Measurements from ENCODE around the gene ERVMER34-1. TPM values are rescaled to one million over a fixed set of nuclear protein-coding genes. Genes with fewer than 3 reads are reported as not detected.

Gene ERVMER34-1
- polyA plus RNA-seq, 3 donors, result not detected

DNA sequence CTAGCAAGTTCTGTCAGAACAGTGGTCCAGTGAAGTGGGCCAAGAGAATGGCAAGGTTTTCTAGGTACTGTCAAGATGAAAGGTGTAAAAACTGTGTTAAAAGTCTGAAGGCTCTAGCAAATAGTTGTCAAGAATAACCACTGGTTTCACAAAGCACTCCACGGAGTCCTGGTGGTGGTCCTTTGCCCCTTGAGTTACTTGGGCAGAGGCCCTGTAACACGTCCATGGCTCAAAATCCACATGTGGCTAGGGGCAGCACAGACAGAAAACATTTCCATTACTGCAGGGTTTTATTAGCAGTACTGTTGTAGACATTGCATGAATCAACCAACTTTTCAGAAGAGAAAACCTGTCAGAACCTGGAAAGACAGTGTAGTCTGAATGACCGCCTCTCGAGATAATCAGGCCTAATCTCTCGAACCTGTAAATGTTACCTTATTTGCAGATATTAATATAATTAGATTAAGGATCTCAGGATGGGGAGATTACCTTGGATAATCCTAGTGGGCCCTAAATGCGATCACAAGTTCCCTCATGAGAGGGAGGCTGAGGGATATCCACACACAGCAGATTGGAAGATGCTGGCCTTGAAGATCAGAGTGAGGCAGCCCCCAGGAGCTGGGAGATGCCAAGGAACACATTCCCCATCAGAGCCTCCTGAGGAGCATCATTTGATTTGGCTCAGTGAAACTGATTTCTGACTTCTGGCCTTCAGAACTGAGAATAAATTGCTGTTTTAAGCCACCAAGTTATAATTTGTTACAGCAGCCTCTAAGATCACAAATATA is 34.7 kb downstream of the ERVMER34-1 start:
- Histone ChIP-seq H2AFZ (ENCODE audit: insufficient read depth, low read depth, low read length, poor library complexity, severe bottlenecking) (no peak overlapping the region), H3K4me3 (replicated peaks in 1 of 3; ENCODE audit: low read depth in 2 of 3, low read length in 3 of 3) (no peak overlapping the region), H3K27ac (ENCODE audit: low read depth in 1 of 2, low read length in 2 of 2) (no peak overlapping the region), H4K20me1 (ENCODE audit: insufficient read depth, low read length) (no peaks in the 10 kb centered on the region), H3K27me3 (ENCODE audit: control insufficient read depth in 2 of 2, insufficient read depth in 2 of 2, low read length in 2 of 2) (no peaks in the 10 kb centered on the region), H3K79me2 (ENCODE audit: insufficient read depth, low read length) (peaks cover 5% of the 10 kb centered on the region), H3K36me3 (replicated peaks in 1 of 2; ENCODE audit: control insufficient read depth in 1 of 2, insufficient read depth in 2 of 2, low read length in 2 of 2) (peaks cover 8 to 19% of the 10 kb centered on the region in 2 donors), H3K9ac (ENCODE audit: insufficient read depth, low read length, poor library complexity, severe bottlenecking) (no peak overlapping the region), H3K9me3 (replicated peaks in 1 of 2; ENCODE audit: control insufficient read depth in 1 of 2, insufficient read depth in 1 of 2, low read length in 2 of 2) (no peaks in the 10 kb centered on the region), H3K4me2 (replicated peaks; ENCODE audit: extremely low read depth, low read length, poor library complexity, severe bottlenecking) (no peak overlapping the region), H3K4me1 (ENCODE audit: control insufficient read depth in 1 of 2, insufficient read depth in 2 of 2, low read length in 2 of 2) (peaks cover 14 to 16% of the 10 kb centered on the region in 2 donors)
- intact Hi-C loops (cut with micrococcal nuclease), result loop anchor here in 1 of 2 donors (10.0 kb wide), 1 partner anchor 138 kb away; no protein-coding TSS in a partner anchor
- H3K27me3 Mint-ChIP-seq (ENCODE audit: low read depth in 3 of 3), result peaks cover 1 to 5% (median 3%) of the 10 kb centered on the region in 3 donors
- no peak overlapping the region for H3K27ac Mint-ChIP-seq
- H3K9me3 Mint-ChIP-seq, result peaks cover 0 to 3% (median 0%) of the 10 kb centered on the region in 7 donors
- H3K4me3 Mint-ChIP-seq, result no peak overlapping the region
- DNase-seq, result no peak
- TF ChIP-seq, protein P1, sequence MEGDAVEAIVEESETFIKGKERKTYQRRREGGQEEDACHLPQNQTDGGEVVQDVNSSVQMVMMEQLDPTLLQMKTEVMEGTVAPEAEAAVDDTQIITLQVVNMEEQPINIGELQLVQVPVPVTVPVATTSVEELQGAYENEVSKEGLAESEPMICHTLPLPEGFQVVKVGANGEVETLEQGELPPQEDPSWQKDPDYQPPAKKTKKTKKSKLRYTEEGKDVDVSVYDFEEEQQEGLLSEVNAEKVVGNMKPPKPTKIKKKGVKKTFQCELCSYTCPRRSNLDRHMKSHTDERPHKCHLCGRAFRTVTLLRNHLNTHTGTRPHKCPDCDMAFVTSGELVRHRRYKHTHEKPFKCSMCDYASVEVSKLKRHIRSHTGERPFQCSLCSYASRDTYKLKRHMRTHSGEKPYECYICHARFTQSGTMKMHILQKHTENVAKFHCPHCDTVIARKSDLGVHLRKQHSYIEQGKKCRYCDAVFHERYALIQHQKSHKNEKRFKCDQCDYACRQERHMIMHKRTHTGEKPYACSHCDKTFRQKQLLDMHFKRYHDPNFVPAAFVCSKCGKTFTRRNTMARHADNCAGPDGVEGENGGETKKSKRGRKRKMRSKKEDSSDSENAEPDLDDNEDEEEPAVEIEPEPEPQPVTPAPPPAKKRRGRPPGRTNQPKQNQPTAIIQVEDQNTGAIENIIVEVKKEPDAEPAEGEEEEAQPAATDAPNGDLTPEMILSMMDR (IDR thresholded peaks at IDR 0.05), result no peak
- H3K4me1 Mint-ChIP-seq, result peaks cover 24% of the 10 kb centered on the region
- H3K36me3 Mint-ChIP-seq, result peaks cover 14 to 24% of the 10 kb centered on the region in 2 donors
- 100% methylated on average over 1 of the region's 6 CpGs for WGBS (ENCODE audit: insufficient coverage)

GRCh38 chr4:52715914-52716313 is 35.3 kb downstream of the ERVMER34-1 start:
- no peaks in the 10 kb centered on the region for H4K20me1 ChIP-seq (ENCODE audit: insufficient read depth, low read length)
- no peak overlapping the region for H3K4me3 ChIP-seq (replicated peaks in 1 of 3; ENCODE audit: low read depth in 2 of 3, low read length in 3 of 3)
- TF ChIP-seq, protein P1 (IDR thresholded peaks at IDR 0.05), result no peak
- peaks cover 12 to 14% of the 10 kb centered on the region in 2 donors for H3K4me1 ChIP-seq (ENCODE audit: control insufficient read depth in 1 of 2, insufficient read depth in 2 of 2, low read length in 2 of 2)
- H3K36me3 ChIP-seq (replicated peaks in 1 of 2; ENCODE audit: control insufficient read depth in 1 of 2, insufficient read depth in 2 of 2, low read length in 2 of 2), result peaks cover 8 to 19% of the 10 kb centered on the region in 2 donors
- H3K27ac ChIP-seq (ENCODE audit: low read depth in 1 of 2, low read length in 2 of 2), result no peak overlapping the region
- no peak for DNase-seq
- Mint-ChIP-seq H3K9me3 (peaks cover 0 to 3% (median 0%) of the 10 kb centered on the region in 7 donors), H3K36me3 (peaks cover 14 to 24% of the 10 kb centered on the region in 2 donors), H3K27me3 (ENCODE audit: low read depth in 3 of 3) (peaks cover 1 to 10% (median 3%) of the 10 kb centered on the region in 3 donors), H3K4me3 (no peak overlapping the region), H3K4me1 (peaks cover 23% of the 10 kb centered on the region), H3K27ac (no peak overlapping the region)
- H3K9ac ChIP-seq (ENCODE audit: insufficient read depth, low read length, poor library complexity, severe bottlenecking), result no peak overlapping the region
- no peak overlapping the region for H3K4me2 ChIP-seq (replicated peaks; ENCODE audit: extremely low read depth, low read length, poor library complexity, severe bottlenecking)
- peaks cover 5% of the 10 kb centered on the region for H3K79me2 ChIP-seq (ENCODE audit: insufficient read depth, low read length)
- no CpG with 5 or more reads among the region's 3 CpGs for WGBS (ENCODE audit: insufficient coverage)
- intact Hi-C loops (cut with micrococcal nuclease), result loop anchor here in 1 of 2 donors (10.0 kb wide), 1 partner anchor 139 kb away; no protein-coding TSS in a partner anchor
- no peak overlapping the region for H2AFZ ChIP-seq (ENCODE audit: insufficient read depth, low read depth, low read length, poor library complexity, severe bottlenecking)
- no peaks in the 10 kb centered on the region for H3K9me3 ChIP-seq (replicated peaks in 1 of 2; ENCODE audit: control insufficient read depth in 1 of 2, insufficient read depth in 1 of 2, low read length in 2 of 2)
- no peaks in the 10 kb centered on the region for H3K27me3 ChIP-seq (ENCODE audit: control insufficient read depth in 2 of 2, insufficient read depth in 2 of 2, low read length in 2 of 2)
